Measurements from ENCODE around the gene CASP8.

The CASP8 gene

GRCh38 chr2:201223089-201224073, 37.0 kb upstream of the CASP8 start:
- H3K4me3 ChIP-seq (ENCODE audit: low read depth, low read length) = no peak overlapping the region
- TF ChIP-seq, protein P1, sequence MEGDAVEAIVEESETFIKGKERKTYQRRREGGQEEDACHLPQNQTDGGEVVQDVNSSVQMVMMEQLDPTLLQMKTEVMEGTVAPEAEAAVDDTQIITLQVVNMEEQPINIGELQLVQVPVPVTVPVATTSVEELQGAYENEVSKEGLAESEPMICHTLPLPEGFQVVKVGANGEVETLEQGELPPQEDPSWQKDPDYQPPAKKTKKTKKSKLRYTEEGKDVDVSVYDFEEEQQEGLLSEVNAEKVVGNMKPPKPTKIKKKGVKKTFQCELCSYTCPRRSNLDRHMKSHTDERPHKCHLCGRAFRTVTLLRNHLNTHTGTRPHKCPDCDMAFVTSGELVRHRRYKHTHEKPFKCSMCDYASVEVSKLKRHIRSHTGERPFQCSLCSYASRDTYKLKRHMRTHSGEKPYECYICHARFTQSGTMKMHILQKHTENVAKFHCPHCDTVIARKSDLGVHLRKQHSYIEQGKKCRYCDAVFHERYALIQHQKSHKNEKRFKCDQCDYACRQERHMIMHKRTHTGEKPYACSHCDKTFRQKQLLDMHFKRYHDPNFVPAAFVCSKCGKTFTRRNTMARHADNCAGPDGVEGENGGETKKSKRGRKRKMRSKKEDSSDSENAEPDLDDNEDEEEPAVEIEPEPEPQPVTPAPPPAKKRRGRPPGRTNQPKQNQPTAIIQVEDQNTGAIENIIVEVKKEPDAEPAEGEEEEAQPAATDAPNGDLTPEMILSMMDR (IDR thresholded peaks at IDR 0.05; ENCODE audit: low read depth, low read length) = no peak

- no peak overlapping the region for H3K4me3 ChIP-seq (ENCODE audit: low read depth, low read length)
- TF ChIP-seq, protein P1 (IDR thresholded peaks at IDR 0.05; ENCODE audit: low read depth, low read length) = no peak
These were observed 31.9 kb upstream of the CASP8 start for GRCh38 chr2:201228271-201228911.

DNA sequence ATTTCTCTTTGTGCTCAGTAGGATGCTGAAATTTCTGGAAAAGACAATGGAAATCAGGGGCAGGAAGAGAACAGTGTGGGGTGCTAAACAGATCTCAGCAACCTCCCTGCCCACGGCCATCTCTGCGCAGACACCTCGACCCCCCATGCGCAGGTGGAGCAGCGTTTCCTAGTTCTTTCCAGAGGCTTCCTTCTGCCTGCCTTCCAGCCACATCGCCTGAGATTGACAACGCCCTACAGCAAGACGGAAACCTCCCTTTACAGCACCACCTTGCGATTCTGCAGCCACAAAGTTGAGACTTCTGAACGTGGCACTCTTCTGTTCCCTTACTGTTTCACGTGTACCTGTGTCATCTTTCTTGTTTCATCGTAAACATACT, 31.4 kb upstream of the CASP8 start:
- TF ChIP-seq, protein P1 (IDR thresholded peaks at IDR 0.05; ENCODE audit: low read depth, low read length) = no peak
- H3K4me3 ChIP-seq (ENCODE audit: low read depth, low read length) = no peak overlapping the region

- H3K4me3 ChIP-seq (ENCODE audit: low read depth, low read length) = peak overlapping the region; percentile 22; the same call in 1 of the 2 replicates
These were observed 28.4 kb upstream of the CASP8 start for GRCh38 chr2:201231781-201232466.

GRCh38 chr2:201232467-201232815, 27.9 kb upstream of the CASP8 start:
- TF ChIP-seq, protein P1 (IDR thresholded peaks at IDR 0.05; ENCODE audit: low read depth, low read length) = no peak
- no peak overlapping the region for H3K4me3 ChIP-seq (ENCODE audit: low read depth, low read length)

More at GRCh38 chr2:201231781-201232466, 28.4 kb upstream of the CASP8 start:
- TF ChIP-seq, protein P1 (IDR thresholded peaks at IDR 0.05; ENCODE audit: low read depth, low read length) = peak; percentile 90

- TF ChIP-seq, protein P1 (IDR thresholded peaks at IDR 0.05; ENCODE audit: low read depth, low read length) = no peak
- no peak overlapping the region for H3K4me3 ChIP-seq (ENCODE audit: low read depth, low read length)
These were observed 27.0 kb upstream of the CASP8 start for GRCh38 chr2:201233192-201233811.

Measured in WI38 (cell line).